GM12865 (cell line): Measurements from ENCODE around the gene SMIM10L2A.
"Not testable (repeated sequence)": the region's sequence is repeated elsewhere in the genome, so short reads cannot be mapped to it uniquely, and the experiment has no call there.

Experiments used
- DNase-seq: peaks from one replicate; pipeline ENCODE4 v3.0.0; 2010; ENCODE audit warnings: low read depth
- H3K4me3 ChIP-seq: 2 replicates; pipeline ENCODE4 v1.5.1; 2011; ENCODE audit warnings: mild to moderate bottlenecking, low read depth, low read length, control low read depth
- TF ChIP-seq, protein P1 (sequence below): IDR thresholded peaks from 2 replicates; pipeline ENCODE4 v1.5.1; 2011; ENCODE audit warnings: low read length, control low read depth, low read depth, inconsistent platforms; ENCODE audit not compliant: insufficient read depth; ENCODE audit errors: missing control alignments

The SMIM10L2A gene

GRCh38 chrX:135397652-135398051 is 24.1 kb upstream of the SMIM10L2A start:
- DNase-seq: no peak
- H3K4me3 ChIP-seq: no peak overlapping the region
- TF ChIP-seq, protein P1, sequence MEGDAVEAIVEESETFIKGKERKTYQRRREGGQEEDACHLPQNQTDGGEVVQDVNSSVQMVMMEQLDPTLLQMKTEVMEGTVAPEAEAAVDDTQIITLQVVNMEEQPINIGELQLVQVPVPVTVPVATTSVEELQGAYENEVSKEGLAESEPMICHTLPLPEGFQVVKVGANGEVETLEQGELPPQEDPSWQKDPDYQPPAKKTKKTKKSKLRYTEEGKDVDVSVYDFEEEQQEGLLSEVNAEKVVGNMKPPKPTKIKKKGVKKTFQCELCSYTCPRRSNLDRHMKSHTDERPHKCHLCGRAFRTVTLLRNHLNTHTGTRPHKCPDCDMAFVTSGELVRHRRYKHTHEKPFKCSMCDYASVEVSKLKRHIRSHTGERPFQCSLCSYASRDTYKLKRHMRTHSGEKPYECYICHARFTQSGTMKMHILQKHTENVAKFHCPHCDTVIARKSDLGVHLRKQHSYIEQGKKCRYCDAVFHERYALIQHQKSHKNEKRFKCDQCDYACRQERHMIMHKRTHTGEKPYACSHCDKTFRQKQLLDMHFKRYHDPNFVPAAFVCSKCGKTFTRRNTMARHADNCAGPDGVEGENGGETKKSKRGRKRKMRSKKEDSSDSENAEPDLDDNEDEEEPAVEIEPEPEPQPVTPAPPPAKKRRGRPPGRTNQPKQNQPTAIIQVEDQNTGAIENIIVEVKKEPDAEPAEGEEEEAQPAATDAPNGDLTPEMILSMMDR: no peak

- H3K4me3 ChIP-seq: no peak overlapping the region
- TF ChIP-seq, protein P1: no peak
- DNase-seq: no peak
Observed at GRCh38 chrX:135403374-135403773, 18.4 kb upstream of the SMIM10L2A start.

GRCh38 chrX:135406428-135406827 is 15.3 kb upstream of the SMIM10L2A start:
- not testable (repeated sequence) for H3K4me3 ChIP-seq, DNase-seq

- DNase-seq: no peak
- TF ChIP-seq, protein P1: no peak
- H3K4me3 ChIP-seq: no peak overlapping the region
Observed at GRCh38 chrX:135408794-135409193, 12.9 kb upstream of the SMIM10L2A start.

GRCh38 chrX:135410861-135411627 is 10.7 kb upstream of the SMIM10L2A start:
- no peak for DNase-seq
- no peak overlapping the region for H3K4me3 ChIP-seq
- TF ChIP-seq, protein P1: no peak

GRCh38 chrX:135411893-135412292 is 9.9 kb upstream of the SMIM10L2A start:
- H3K4me3 ChIP-seq: no peak overlapping the region
- no peak for DNase-seq
- TF ChIP-seq, protein P1: no peak

DNA sequence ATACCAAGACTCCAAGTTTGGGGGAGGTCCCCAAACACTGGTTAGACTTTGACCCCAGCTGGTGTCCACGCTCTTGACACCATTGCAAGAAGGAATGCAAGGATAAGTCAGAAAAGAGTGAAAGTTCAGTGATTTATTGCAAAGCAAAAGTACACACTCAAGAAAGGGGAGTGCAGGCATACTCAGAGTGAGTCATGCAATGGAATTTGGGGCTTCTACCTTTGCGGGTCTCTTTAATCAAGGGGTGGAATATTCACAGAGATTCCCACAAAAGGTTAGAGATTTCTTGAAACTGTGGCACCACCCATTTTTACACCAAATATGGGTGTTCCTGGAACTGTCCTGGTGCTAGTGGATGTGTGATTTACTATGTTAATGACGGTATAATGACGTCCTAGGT is 5.2 kb upstream of the SMIM10L2A start:
- TF ChIP-seq, protein P1: no peak
- H3K4me3 ChIP-seq: no peak overlapping the region
- DNase-seq: no peak
